Prostate gland (tissue), 2 donors: ENCODE measurements around the gene SPATA25.

Experiments
- POLR2A ChIP-seq: fragments of 450-650 bp; IDR thresholded peaks from one replicate; pipeline ENCODE4 v1.6.1; 2016; ENCODE audit warnings: antibody characterized with exemption, mild to moderate bottlenecking
- POLR2AphosphoS5 ChIP-seq: sonication (generic); formaldehyde crosslinking; IDR thresholded peaks from one replicate; pipeline ENCODE4 v1.6.1; 2017; ENCODE audit warnings: antibody characterized with exemption
- TF ChIP-seq, protein P1 (sequence below), 4 experiments: fragments of 200-600 bp in 2 of 4; fragments of 450-650 bp in 2 of 4; sonication (generic) in 2 of 4; IDR thresholded peaks; 1 replicate in 3 of 4; 2 replicates in 1 of 4; pipeline ENCODE4 v1.5.1; 2016 to 2019; ENCODE audit warnings: antibody characterized with exemption in 4 of 4, mild to moderate bottlenecking in 2 of 4, moderate library complexity in 2 of 4

DNA sequence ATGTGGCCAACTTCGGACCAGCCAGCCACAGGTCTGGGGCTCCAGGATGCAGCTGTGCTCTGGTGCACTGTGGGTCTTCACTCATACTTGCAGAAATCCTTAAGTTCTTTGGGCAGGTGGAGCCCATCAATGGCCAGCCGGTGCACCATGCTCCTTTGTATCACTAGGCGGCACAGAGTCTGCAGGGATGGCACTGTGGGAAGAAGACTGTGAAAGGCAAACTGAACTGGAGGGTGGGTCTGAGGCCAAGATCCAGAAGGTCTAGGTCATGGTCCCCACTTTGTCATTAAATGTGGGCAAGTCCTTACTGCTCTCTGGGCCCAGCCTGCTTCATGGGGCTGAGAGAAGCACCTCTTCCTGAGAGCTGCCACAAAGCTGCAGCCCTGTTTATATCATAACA lies 1.3 kb upstream of the SPATA25 start:
- TF ChIP-seq POLR2A = no peak
- TF ChIP-seq, protein P1, sequence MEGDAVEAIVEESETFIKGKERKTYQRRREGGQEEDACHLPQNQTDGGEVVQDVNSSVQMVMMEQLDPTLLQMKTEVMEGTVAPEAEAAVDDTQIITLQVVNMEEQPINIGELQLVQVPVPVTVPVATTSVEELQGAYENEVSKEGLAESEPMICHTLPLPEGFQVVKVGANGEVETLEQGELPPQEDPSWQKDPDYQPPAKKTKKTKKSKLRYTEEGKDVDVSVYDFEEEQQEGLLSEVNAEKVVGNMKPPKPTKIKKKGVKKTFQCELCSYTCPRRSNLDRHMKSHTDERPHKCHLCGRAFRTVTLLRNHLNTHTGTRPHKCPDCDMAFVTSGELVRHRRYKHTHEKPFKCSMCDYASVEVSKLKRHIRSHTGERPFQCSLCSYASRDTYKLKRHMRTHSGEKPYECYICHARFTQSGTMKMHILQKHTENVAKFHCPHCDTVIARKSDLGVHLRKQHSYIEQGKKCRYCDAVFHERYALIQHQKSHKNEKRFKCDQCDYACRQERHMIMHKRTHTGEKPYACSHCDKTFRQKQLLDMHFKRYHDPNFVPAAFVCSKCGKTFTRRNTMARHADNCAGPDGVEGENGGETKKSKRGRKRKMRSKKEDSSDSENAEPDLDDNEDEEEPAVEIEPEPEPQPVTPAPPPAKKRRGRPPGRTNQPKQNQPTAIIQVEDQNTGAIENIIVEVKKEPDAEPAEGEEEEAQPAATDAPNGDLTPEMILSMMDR (IDR thresholded peaks at IDR 0.05) = no peak
- TF ChIP-seq POLR2AphosphoS5 = no peak
